HG03103 (cell line): Measurements from ENCODE around the gene NPY1R.

Source experiments
- ATAC-seq: cut with Tn5 transposase; IDR thresholded peaks from one replicate; pipeline ENCODE4 v1.9.1; 2021; ENCODE audit warnings: low read depth; ENCODE audit not compliant: unreplicated experiment

NPY1R gene

GRCh38 chr4:163332526-163333406, at the start of gene NPY1R:
TSS of gene NPY1R (minus strand) at chr4:163332596. CDS start at chr4:163326554, 6,042 bp downstream.
- ATAC-seq = peak; percentile 82

- no peak for ATAC-seq
Measured at GRCh38 chr4:163380703-163381102, 48.3 kb upstream of the NPY1R start.

GRCh38 chr4:163378661-163379060, 46.3 kb upstream of the NPY1R start:
- no peak for ATAC-seq

GRCh38 chr4:163372029-163372428, 39.6 kb upstream of the NPY1R start:
- ATAC-seq = no peak

- ATAC-seq = no peak
Measured at GRCh38 chr4:163367651-163368050, 35.3 kb upstream of the NPY1R start.

GRCh38 chr4:163356104-163356503, 23.7 kb upstream of the NPY1R start:
- no peak for ATAC-seq

- ATAC-seq = no peak
Measured at GRCh38 chr4:163353054-163353453, 20.7 kb upstream of the NPY1R start.

- ATAC-seq = no peak
Measured at GRCh38 chr4:163350672-163351071, 18.3 kb upstream of the NPY1R start.

GRCh38 chr4:163344147-163345125, 12.0 kb upstream of the NPY1R start:
- ATAC-seq = no peak

- ATAC-seq = no peak
Measured at GRCh38 chr4:163343604-163344146, 11.3 kb upstream of the NPY1R start, which contains the start of gene NPY5R. TSS of gene NPY5R (plus strand) at chr4:163343892. CDS start at chr4:163350274, 6,382 bp downstream.

- ATAC-seq = no peak
Measured at GRCh38 chr4:163335384-163335783, 3.0 kb upstream of the NPY1R start.

- no peak for ATAC-seq
Measured at GRCh38 chr4:163331629-163332376, 593 bp downstream of the NPY1R start.

- no peak for ATAC-seq
Measured at GRCh38 chr4:163330916-163331628, 1.3 kb downstream of the NPY1R start.

GRCh38 chr4:163317110-163317509, 15.3 kb downstream of the NPY1R start:
- ATAC-seq = no peak

- ATAC-seq = no peak
Measured at GRCh38 chr4:163309466-163309865, 22.9 kb downstream of the NPY1R start.

- no peak for ATAC-seq
Measured at GRCh38 chr4:163303069-163303468, 29.3 kb downstream of the NPY1R start.

GRCh38 chr4:163300445-163300844, 32.0 kb downstream of the NPY1R start:
- ATAC-seq = no peak

- no peak for ATAC-seq
Measured at GRCh38 chr4:163295138-163295537, 37.3 kb downstream of the NPY1R start.

GRCh38 chr4:163284304-163284703, 48.1 kb downstream of the NPY1R start:
- ATAC-seq = no peak
